Skeletal muscle tissue (tissue), 4 donors: ENCODE results near the gene CDK15. TPM values are rescaled to one million over a fixed set of nuclear protein-coding genes. Genes with fewer than 3 reads are reported as not detected.
"Not testable (repeated sequence)": the region's sequence is repeated elsewhere in the genome, so short reads cannot be mapped to it uniquely, and the experiment has no call there.

Source experiments
- H3K27ac ChIP-seq: one replicate; pipeline ENCODE4 v1.7.0; 2013; ENCODE audit warnings: mild to moderate bottlenecking, low read depth, low read length, inconsistent platforms
- H3K27me3 ChIP-seq, 3 donors: one replicate each; pipeline ENCODE4 v1.7.0; 2013; ENCODE audit warnings: low read length in 3 of 3; ENCODE audit not compliant: control insufficient read depth in 3 of 3, insufficient read depth in 3 of 3
- H3K36me3 ChIP-seq, 3 donors: one replicate each; pipeline ENCODE4 v1.7.0; 2013; ENCODE audit warnings: low read length in 3 of 3; ENCODE audit not compliant: control insufficient read depth in 3 of 3, insufficient read depth in 3 of 3
- H3K4me1 ChIP-seq, 3 donors: one replicate each; pipeline ENCODE4 v1.7.0; 2013; ENCODE audit warnings: low read length in 3 of 3, mild to moderate bottlenecking in 3 of 3; ENCODE audit not compliant: control insufficient read depth in 3 of 3, insufficient read depth in 3 of 3
- H3K4me3 ChIP-seq, 3 donors: one replicate each; pipeline ENCODE4 v1.7.0; 2013; ENCODE audit warnings: low read length in 3 of 3
- H3K9ac ChIP-seq, 3 donors: one replicate each; pipeline ENCODE4 v1.7.0; 2013; ENCODE audit warnings: low read length in 3 of 3, mild to moderate bottlenecking in 3 of 3, moderate library complexity in 2 of 3, low read depth in 1 of 3
- H3K9me3 ChIP-seq, 3 donors: one replicate each; pipeline ENCODE4 v1.7.0; 2013; ENCODE audit warnings: low read length in 3 of 3; ENCODE audit not compliant: control insufficient read depth in 3 of 3
- total RNA-seq: library from RNA; depleted of rRNA; stranded (reverse); fragments of >200 nt; gene quantifications from one replicate; pipeline ENCODE4 v1.2.3, GENCODE V29; 2014
- donor health status: Osteomylitis.

CDK15 gene
- total RNA-seq, 1 donor from 2014 or later, result 0.52 TPM

DNA sequence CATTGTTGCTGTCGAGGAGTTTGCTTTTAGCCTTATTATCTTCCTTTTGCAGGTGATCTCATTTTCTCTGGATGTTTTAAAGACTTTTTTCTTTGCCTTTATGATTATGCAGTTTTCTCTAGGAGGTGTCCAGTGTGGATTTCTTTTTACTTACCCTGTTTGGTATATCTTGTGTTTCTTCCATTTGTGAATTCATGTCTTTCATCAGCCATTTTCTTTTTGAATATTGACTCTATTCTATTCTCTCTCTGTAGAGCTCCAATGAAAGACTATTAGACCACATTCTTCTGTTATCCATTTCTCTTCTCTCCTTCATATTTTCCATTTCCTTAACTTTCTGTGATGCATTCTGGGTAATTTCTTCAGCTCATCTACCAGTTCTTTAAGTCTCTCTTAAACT lies 34.4 kb downstream of the CDK15 start:
- no peak overlapping the region for H3K9ac ChIP-seq
- no peaks in the 10 kb centered on the region for H3K9me3 ChIP-seq
- H3K4me3 ChIP-seq, result no peak overlapping the region
- H3K27me3 ChIP-seq, result no peaks in the 10 kb centered on the region
- no peaks in the 10 kb centered on the region for H3K36me3 ChIP-seq
- peaks cover 0 to 7% (median 5%) of the 10 kb centered on the region in 3 donors for H3K4me1 ChIP-seq
- H3K27ac ChIP-seq, result no peak overlapping the region

DNA sequence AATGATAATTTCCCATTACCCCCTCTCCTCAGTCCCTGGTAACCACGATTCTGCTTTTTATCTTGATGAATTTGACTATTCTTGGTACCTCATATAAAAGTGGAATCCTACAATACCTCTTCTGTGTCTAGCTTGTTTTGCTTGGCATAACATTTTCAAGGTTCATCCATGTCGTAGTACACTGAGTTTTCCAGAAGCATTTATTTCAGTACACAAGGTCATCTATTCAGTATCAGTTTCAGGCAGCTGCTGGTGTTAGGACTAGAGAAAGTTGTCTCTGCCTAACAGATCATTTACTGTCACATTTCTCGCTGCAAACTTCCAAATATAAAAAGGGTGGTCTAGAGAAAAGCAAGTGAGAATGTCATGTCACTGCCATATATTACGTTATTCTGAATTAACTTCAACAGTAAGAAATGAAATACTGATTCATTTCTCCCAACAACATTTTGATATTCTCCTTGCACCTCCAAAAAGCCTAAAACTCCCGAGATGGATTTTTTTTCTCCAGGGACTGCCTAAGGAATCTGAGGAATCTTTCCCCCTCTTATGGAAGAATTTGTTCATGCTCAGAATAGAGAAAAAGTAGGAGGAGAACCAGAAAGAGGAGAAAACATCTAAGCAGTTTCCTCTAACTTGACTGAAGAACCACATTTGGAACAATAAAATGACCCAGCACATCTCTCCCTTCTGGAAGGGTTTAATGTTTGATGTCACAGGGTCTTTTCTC lies 36.0 kb downstream of the CDK15 start:
- no peaks in the 10 kb centered on the region for H3K9me3 ChIP-seq
- H3K27ac ChIP-seq, result peak overlapping the region; percentile 34
- H3K36me3 ChIP-seq, result no peaks in the 10 kb centered on the region
- H3K4me1 ChIP-seq, result peaks cover 5 to 9% (median 7%) of the 10 kb centered on the region in 3 donors
- peak overlapping the region in 1 of 3 donors; percentile 17 for H3K4me3 ChIP-seq
- H3K27me3 ChIP-seq, result no peaks in the 10 kb centered on the region
- no peak overlapping the region for H3K9ac ChIP-seq

DNA sequence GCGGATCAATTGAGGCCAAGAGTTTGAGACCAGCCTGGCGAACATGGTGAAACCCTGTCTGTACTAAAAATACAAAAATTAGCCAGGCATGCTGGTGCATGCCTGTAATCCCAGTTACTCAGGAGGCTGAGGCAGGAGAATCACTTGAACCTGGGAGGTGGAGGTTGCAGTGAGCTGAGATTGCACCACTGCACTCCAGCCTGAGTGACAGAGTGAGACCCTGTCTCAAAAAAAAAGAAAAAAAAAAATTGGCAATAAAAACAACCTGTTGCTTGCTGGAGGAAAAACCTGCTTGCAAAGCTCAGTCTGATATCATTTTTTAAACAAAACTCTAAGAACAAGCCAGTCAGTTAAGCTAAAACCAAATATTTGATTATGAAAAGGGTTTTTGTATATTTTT lies 38.6 kb downstream of the CDK15 start:
- H3K4me1 ChIP-seq, result peaks cover 5 to 13% (median 7%) of the 10 kb centered on the region in 3 donors
- not testable (repeated sequence) for H3K9me3 ChIP-seq, H3K27ac ChIP-seq, H3K4me3 ChIP-seq, H3K27me3 ChIP-seq, H3K9ac ChIP-seq, H3K36me3 ChIP-seq

DNA sequence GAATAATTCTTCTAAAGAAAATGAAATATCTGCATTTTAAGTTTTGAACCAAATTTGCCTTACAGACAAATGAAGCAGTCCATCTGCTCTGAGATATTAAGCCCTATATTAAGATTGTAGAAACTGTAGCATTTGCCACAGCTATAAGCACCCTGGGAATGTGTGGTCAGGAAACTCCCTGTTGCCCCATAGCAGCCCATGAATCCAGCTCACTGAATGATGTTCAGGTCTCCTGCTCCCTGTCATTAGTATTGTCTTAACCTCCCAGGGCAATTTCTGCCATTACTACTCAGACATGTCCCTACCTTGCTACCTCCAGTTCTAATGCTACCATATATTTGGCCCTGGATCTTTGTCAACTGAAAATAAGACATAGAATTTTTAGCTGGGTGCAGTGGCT lies 41.1 kb downstream of the CDK15 start:
- Histone ChIP-seq H3K4me3 (no peak overlapping the region), H3K4me1 (peaks cover 0 to 13% (median 5%) of the 10 kb centered on the region in 3 donors), H3K27me3 (no peaks in the 10 kb centered on the region), H3K36me3 (no peaks in the 10 kb centered on the region), H3K9ac (no peak overlapping the region), H3K27ac (peak overlapping the region; percentile 67), H3K9me3 (no peaks in the 10 kb centered on the region)

DNA sequence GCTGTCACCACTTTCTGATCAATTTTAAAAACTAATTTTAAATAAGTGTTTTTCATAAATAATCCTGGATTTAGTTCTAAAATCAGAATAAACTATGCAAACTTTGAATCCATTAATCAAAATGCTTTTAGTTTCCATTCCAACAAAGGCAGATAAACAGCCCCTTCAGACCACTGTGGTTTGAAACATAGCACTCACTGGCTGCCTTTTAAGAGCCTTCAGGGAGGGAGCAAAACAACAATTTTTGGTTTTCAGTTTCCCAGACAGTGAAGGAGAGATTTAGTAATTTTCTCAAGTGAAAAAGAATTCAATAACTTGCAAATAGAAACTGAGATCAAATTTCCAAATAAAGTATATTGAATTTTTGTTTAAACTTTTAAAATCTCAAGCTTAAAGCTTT lies 46.1 kb downstream of the CDK15 start:
- Histone ChIP-seq H3K4me1 (peaks cover 0 to 6% (median 2%) of the 10 kb centered on the region in 3 donors), H3K27me3 (no peaks in the 10 kb centered on the region), H3K36me3 (no peaks in the 10 kb centered on the region), H3K9ac (no peak overlapping the region), H3K9me3 (no peaks in the 10 kb centered on the region), H3K27ac (no peak overlapping the region), H3K4me3 (no peak overlapping the region)

DNA sequence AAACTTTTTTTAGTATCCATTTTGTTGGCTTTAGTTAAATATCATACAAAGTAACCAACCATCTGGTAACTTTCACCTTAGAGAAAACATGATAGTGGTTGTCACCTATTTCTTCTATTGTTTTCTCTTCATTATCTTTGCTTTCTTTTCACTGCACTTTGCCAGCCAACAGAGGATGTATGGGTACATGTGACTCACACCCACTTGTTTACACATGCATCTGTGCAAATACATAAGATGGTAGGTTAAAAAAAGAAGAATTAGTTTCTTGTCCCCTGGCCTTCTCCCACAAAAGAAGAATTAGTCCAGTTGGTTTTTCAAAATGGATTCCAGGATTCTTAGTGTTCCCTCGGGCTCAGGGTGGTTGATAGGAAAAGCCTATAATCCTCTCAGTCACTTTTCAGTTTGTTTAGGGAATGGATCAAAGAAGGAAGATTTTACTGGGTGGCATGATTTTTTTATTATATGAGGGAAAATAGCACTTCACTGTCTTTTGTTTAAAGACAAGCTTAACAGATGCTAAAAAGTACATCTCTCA lies 46.6 kb downstream of the CDK15 start:
- Histone ChIP-seq H3K9ac (no peak overlapping the region), H3K27me3 (no peaks in the 10 kb centered on the region), H3K36me3 (no peaks in the 10 kb centered on the region), H3K9me3 (no peaks in the 10 kb centered on the region), H3K27ac (no peak overlapping the region), H3K4me3 (no peak overlapping the region), H3K4me1 (peaks cover 0 to 6% (median 0%) of the 10 kb centered on the region in 3 donors)

DNA sequence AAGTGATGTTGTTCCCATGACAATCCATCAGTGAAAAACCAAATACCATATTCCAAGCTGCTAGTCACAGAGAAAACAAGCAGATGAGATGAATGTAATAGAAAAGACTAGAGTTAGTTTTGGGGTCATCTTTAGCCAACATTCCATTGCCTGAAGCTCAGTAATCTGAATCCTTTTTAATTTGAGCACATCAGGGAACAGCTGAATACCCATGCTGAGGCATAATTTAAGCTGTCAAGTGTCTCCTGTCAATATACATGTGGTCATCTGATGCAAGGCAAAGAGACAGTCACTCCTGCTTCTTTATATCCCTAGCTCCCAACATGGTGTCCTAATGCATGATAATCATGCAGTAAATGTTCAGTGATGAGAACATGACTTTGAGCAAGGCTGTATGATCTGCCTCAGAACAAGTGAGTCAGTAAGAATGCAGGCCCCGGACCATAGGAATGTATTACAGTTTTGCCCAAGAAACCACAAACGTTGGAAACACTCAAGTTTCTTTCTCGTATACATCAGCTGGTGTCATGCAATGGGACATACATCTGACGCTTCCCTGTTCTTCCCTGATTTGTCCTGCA lies 48.0 kb downstream of the CDK15 start:
- H3K27me3 ChIP-seq, result no peaks in the 10 kb centered on the region
- H3K9me3 ChIP-seq, result no peaks in the 10 kb centered on the region
- no peak overlapping the region for H3K27ac ChIP-seq
- H3K4me1 ChIP-seq, result peaks cover 0 to 13% (median 0%) of the 10 kb centered on the region in 3 donors
- H3K36me3 ChIP-seq, result no peaks in the 10 kb centered on the region
- no peak overlapping the region for H3K4me3 ChIP-seq
- no peak overlapping the region for H3K9ac ChIP-seq

DNA sequence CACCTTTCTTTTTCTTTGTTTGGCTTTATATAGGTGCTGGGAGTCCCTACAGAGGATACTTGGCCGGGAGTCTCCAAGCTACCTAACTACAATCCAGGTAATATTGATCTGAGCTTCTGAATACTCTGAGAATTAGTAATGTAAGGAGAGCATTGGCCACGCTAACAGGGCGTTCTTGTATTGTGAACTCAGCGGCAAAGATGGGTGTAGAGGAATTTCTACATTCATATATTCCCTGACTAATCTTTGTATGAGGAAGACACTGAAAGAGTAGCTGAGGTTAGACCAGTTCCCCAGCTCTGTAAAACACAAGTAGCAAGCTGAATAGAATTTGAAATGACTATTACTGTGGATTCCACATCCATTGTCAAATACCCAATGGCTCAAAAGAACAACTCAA lies 48.5 kb downstream of the CDK15 start:
- no peaks in the 10 kb centered on the region for H3K36me3 ChIP-seq
- H3K9me3 ChIP-seq, result no peaks in the 10 kb centered on the region
- H3K9ac ChIP-seq, result no peak overlapping the region
- H3K4me1 ChIP-seq, result peaks cover 0 to 14% (median 0%) of the 10 kb centered on the region in 3 donors
- H3K27ac ChIP-seq, result no peak overlapping the region
- H3K27me3 ChIP-seq, result no peaks in the 10 kb centered on the region
- no peak overlapping the region for H3K4me3 ChIP-seq

DNA sequence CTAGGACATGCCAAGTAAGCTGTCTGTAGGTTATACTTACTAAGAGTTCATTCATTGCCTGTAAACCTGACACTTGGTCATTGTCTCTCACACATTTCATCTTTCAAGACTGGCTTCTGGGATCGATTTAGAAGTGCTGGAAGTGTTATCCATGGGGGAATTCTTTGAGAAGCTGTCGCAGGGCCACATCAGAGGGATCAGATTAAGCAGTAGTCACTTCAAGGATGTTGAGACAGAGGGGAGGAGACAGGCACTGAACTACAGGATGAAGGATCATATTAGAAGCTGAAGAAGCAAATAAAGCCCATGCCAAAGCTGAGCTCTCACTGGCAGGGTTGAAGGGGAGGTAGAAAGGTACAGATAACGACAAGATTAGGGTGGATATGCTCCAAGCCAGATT lies 49.0 kb downstream of the CDK15 start:
- H3K36me3 ChIP-seq, result no peaks in the 10 kb centered on the region
- H3K9me3 ChIP-seq, result no peaks in the 10 kb centered on the region
- peaks cover 0 to 14% (median 0%) of the 10 kb centered on the region in 3 donors for H3K4me1 ChIP-seq
- H3K27me3 ChIP-seq, result no peaks in the 10 kb centered on the region
- H3K4me3 ChIP-seq, result no peak overlapping the region
- H3K9ac ChIP-seq, result no peak overlapping the region
- no peak overlapping the region for H3K27ac ChIP-seq

DNA sequence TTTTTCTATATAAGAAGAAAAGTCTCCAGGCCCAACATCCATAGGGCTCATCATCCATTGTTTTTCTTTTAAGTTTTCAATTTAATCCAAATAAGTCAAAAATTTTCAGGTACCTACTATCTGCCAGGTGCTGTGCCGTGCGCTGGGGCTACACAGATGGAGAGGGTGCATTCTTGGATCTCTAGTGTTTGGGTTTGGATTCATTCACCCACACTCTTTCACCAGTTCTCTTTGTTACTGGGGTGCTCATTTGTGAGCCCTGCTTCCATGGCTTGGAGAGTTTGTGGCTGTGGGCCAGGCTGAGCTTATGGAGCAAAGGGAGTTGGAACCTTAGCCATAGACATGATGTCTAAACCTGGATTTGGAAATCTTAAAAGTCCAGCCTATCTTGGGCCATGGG lies 51.0 kb downstream of the CDK15 start:
- H3K36me3 ChIP-seq, result no peaks in the 10 kb centered on the region
- H3K9me3 ChIP-seq, result no peaks in the 10 kb centered on the region
- H3K9ac ChIP-seq, result no peak overlapping the region
- no peak overlapping the region for H3K27ac ChIP-seq
- H3K4me3 ChIP-seq, result no peak overlapping the region
- H3K27me3 ChIP-seq, result no peaks in the 10 kb centered on the region
- peaks cover 0 to 21% (median 0%) of the 10 kb centered on the region in 3 donors for H3K4me1 ChIP-seq
